GM18873 (cell line): ENCODE results near the gene CDK11A.
"Not testable (repeated sequence)": the region's sequence is repeated elsewhere in the genome, so short reads cannot be mapped to it uniquely, and the experiment has no call there.

Experiments used
- ATAC-seq: cut with Tn5 transposase; IDR thresholded peaks from one replicate; pipeline ENCODE4 v1.9.1; 2021; ENCODE audit warnings: mild to moderate bottlenecking, moderate library complexity, moderate number of reproducible peaks; ENCODE audit not compliant: unreplicated experiment, low FRiP score

Gene CDK11A

DNA sequence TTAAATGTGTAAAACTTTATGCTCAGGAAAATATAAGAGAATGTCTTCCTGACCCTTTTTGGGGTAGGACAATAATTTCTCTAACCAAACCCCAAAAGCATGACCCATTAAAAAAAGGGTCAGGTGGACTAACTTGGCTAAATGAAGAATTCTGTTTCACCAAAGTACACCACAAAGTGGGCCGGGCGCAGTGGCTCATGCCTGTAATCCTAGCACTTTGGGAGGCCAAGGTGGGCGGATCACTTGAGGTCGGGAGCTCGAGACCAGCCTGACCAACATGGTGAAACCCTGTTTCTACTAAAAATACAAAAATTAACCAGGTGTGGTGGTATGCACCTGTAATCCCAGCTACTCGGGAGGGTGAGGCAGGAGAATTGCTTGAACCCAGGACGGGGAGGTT lies 34.6 kb downstream of the CDK11A start:
- ATAC-seq = not testable (repeated sequence)

DNA sequence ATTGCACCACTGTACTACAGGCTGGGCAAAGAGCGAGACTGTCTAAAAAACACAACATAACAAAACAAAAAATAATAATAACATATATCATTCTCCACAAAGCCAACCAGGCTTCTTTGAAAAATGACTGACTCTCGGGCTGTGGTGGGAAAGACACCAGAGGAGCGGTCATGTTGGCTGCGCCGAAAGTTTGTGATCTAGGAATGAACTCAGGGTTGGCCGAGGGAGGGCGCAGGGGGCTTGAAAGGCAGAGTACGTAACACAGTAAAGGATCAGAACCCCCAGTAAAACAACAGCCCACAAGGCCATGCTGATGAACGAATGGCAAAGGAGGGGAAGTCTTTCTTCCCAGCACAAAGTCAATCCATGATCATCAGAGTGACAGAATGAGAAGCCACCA lies 36.3 kb downstream of the CDK11A start:
- ATAC-seq = no peak

- ATAC-seq = no peak
Measured at GRCh38 chr1:1684031-1684681, 40.0 kb downstream of the CDK11A start.

GRCh38 chr1:1683104-1683905 lies 40.9 kb downstream of the CDK11A start:
- ATAC-seq = no peak

- ATAC-seq = no peak
Measured at GRCh38 chr1:1680912-1681273, 43.3 kb downstream of the CDK11A start.

- ATAC-seq = no peak
Measured at GRCh38 chr1:1680031-1680911, 43.9 kb downstream of the CDK11A start.

GRCh38 chr1:1678581-1679380 lies 45.4 kb downstream of the CDK11A start:
- no peak for ATAC-seq

- ATAC-seq = peak; percentile 48
Measured at GRCh38 chr1:1677718-1678580, 46.2 kb downstream of the CDK11A start.

GRCh38 chr1:1676087-1676486 lies 48.1 kb downstream of the CDK11A start:
- ATAC-seq = not testable (repeated sequence)

DNA sequence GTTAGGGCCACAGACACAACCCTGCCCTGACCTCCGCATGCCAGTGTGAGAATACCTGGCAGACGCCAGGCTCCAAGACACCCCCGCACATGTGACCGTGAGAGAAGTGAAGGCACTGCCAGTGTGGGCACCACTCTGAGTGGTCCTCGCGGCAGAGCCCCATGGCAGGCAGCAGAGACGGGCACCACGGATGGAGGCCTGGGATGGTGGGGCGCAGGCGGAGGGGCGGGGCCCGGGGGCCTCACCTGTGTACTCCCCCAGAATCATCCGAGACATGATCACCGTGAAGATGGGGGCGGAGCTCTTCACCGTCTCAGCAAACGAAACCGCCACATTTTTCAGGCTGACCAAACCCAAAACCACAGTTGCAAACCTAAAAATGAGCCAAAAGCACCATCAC lies 48.9 kb downstream of the CDK11A start:
- ATAC-seq = not testable (repeated sequence)

GRCh38 chr1:1674806-1675205 lies 49.4 kb downstream of the CDK11A start:
- ATAC-seq = not testable (repeated sequence)

DNA sequence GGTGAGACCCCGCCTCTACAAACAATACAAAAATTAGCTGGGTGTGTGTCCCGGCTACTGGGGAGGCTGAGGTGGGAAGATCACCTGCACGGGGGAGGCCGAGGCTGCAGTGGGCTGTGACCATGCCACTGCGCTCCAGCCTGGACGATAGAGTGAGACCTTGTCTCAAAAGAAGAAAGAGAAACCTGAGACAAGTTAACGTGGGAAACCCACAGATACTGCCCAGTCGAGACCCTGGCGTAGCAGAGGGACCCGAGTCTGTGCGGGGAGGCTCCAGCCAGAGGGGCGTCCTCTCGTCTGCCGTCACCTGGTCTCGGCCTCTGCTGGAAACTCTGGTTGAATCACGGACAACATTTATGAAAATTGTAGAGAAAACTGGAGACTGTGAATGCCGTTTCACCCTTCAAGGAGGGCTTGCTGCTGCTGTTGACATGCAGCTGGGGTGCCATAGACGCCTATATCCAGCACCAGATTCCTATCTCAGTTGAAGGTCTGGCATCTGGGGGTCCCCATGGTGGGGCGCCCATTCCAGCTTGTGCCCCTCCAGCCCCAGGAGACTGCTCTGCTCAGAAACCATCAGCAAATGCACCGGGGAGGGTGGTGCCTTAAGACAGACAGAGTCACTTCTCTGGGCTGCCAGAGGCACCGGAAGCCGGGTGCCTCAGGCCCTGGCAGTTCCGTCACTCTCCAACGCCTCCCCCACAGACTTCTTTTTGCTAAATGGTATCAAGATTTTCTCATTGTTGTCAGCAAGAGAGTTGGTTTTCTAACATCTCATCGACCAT lies 51.8 kb downstream of the CDK11A start:
- ATAC-seq = no peak

GRCh38 chr1:1671365-1672119 lies 52.6 kb downstream of the CDK11A start:
- ATAC-seq = no peak

DNA sequence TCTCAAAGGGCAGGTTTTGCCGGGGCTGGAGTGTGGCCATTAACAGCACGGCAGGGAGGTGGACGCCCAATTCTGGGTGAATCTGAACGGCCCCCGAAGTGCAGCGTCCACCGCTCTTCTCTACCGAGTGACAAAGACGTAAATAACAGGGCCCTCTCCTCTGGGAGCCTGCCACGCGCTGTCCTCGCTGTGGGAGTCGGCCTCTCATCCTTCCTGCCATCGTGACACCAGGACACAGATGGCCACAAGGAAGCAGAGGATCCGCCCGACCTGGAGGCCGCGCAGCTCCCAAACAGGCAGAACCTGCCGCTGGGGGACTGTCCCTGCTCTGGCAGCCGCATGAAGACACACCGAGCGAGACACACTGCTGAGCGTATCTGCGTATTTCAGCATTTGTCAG lies 53.3 kb downstream of the CDK11A start:
- ATAC-seq = no peak

DNA sequence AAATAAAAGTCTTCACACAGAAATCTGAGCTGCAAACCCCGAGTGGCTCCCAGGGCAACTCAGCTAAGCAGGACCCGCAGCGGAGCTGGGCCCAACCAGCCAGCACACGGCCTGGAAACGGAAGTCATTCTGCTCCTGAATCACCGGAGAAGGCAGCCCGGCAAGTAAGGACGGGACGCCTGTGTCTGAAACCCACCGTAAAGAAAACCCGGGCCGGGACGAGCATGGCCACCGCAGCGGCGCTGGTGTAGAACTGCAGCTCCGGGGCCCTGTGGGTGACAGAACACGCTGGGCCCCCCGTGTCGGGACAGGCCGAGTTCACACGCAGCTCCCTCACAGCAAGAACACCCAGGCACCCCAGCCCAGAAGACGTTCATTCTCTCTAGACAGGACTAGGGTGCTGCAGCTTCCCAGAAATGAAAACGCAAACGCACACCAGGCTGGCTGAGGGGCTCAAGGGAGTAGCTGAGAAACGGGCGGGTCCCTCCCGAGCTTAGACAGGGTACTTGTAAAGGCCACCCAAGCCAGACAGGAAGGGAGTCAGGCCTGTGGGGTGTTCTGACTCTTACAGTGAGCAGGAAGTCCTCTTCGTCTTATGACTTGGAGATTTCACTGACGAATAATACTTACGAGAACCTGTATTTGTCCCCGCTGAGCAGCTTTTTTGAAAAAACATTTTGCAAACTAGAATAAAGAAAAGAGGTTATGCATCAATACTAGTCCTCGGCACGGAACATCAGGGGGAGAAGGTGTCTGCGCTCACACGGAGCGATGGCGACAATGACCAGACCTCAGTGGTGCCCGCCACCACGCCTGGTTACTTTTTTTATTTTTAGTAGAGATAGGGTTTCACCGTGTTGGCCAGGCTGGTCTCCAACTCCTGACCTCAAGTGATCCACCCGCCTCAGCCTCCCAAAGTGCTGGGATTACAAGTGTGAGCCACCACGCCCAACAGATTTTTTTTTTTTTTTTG lies 54.4 kb downstream of the CDK11A start:
- no peak for ATAC-seq

- ATAC-seq = no peak
Measured at GRCh38 chr1:1666526-1666925, 57.6 kb downstream of the CDK11A start.

DNA sequence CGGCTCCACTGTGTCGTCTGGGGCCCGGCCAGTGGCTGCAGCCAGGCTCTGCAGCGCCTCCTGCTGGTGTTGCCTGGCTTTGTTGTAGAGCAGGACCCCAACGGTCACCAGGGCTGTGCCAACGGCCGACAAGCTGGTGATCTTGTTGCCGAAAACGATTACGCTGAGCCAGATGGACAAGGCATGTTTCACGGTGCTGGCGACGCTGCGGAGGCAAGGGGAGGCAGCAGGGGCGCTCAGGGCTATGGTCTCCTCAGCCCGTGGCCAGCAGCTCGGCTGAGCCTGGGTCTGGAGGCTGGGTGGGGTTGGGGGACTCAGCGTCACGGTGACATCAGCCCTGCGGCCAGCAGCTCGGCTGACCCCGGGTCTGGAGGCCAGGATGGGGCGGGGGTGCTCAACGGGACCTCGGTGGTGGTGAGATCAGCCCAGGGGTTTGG lies 58.3 kb downstream of the CDK11A start:
- ATAC-seq = no peak
